ENCODE data around the gene KLHL6. TPM values are rescaled to one million over a fixed set of nuclear protein-coding genes. Genes with fewer than 3 reads are reported as not detected.
"Not testable (repeated sequence)": the region's sequence is repeated elsewhere in the genome, so short reads cannot be mapped to it uniquely, and the experiment has no call there.

KLHL6 gene
- total RNA-seq, 2 donors from 2014 or later = 16.9 to 19.3 TPM

DNA sequence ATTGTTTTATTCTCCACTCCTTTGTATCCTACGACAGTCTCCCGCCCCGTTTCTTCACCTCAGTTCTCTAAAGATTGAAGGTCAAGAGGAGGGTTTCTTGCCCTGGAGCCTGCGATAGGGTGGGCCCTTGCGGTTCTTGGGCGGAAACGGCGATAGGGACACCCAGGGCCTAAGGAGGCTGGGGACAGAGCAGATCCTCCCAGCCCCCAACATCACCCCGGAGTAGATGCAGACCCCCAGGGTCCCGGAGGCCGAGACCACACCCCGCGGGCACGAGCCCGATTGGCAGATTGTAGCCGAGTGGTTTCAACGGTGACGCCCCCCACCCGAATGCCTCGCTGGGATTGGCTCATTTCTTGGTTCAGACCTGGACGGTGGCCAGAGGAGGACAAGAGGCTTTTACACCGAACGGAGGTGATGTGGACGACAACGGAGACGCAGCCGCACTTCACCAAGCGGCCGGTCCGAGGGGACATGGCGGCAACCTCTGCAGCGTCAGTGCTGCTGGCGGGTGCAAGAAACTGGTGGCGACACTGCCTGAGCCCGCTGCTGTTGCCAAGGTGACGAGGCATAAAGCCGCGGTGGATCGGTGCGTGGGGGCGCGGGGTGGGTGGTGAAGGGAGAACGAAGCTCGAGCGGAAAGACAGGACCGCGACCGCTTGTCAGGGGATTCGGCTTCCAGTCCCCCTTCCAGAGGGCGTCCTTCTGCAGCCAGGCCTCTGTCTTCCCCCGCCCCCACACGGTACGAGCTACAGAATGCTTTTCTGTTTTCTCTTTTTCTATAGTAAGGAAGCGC lies 108.1 kb downstream of the KLHL6 start:
- peak overlapping the region; percentile 100 for H3K4me3 Mint-ChIP-seq
- H3K9me3 Mint-ChIP-seq = peaks cover 8% of the 10 kb centered on the region
- H3K36me3 Mint-ChIP-seq = peaks cover 12% of the 10 kb centered on the region
- peaks cover 9 to 10% of the 10 kb centered on the region in 2 donors for H3K27me3 Mint-ChIP-seq
- peak overlapping the region; percentile 82 to 94 for H3K27ac Mint-ChIP-seq
- ATAC-seq = peak; percentile 96 to 97
- peak; percentile 87 for DNase-seq (ENCODE audit: low spot score)
- H3K4me1 Mint-ChIP-seq (ENCODE audit: low read depth in 2 of 2) = peaks cover 24 to 25% of the 10 kb centered on the region in 2 donors

DNA sequence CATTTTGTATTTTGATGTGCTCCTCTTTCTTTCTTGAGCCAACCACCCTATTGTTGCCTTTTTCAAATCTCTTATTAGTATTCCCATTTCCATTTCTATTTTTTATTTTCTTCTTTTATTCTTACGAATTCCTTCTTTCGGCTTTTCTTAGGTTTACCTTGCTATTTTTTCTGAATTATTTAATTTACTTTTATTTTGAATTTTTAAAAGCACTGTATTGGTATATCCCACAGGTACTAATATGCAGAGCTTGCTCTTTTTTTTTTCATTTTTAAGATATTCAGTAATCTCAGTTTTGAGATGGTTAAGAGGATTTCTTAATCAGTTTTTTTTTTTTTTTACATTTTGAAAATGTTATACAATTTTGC lies 108.7 kb downstream of the KLHL6 start:
- Mint-ChIP-seq H3K36me3 (peaks cover 12% of the 10 kb centered on the region), H3K27ac (peak overlapping the region; percentile 82 to 94), H3K9me3 (peaks cover 8% of the 10 kb centered on the region), H3K4me3 (peak overlapping the region; percentile 100), H3K4me1 (ENCODE audit: low read depth in 2 of 2) (peaks cover 24 to 25% of the 10 kb centered on the region in 2 donors), H3K27me3 (peaks cover 9 to 10% of the 10 kb centered on the region in 2 donors)
- ATAC-seq (no peak), DNase-seq (ENCODE audit: low spot score) (no peak)

DNA sequence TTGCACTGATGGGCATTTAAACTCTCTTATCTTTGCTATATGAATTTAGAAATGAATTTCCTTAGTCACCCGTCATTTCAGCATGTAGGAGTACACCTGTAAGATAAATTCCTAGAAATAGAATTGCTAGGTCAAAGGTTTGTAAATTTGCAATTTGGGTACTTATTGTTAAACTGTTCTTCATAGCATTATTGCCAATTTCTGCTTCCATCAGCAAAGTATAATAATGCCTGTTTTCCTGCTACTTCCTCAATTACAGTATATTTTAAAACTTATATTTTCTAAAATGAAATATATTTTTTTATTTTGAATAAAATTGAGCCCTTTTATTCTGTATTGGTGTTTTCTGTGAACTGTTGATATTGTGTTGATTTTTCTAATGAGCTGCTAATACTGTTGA lies 110.8 kb downstream of the KLHL6 start:
- DNase-seq (ENCODE audit: low spot score) = no peak
- H3K36me3 Mint-ChIP-seq = peaks cover 12% of the 10 kb centered on the region
- ATAC-seq = no peak
- no peak overlapping the region for H3K27ac Mint-ChIP-seq
- H3K4me3 Mint-ChIP-seq = no peak overlapping the region
- peaks cover 8% of the 10 kb centered on the region for H3K9me3 Mint-ChIP-seq
- H3K4me1 Mint-ChIP-seq (ENCODE audit: low read depth in 2 of 2) = peaks cover 24 to 25% of the 10 kb centered on the region in 2 donors
- peaks cover 10 to 16% of the 10 kb centered on the region in 2 donors for H3K27me3 Mint-ChIP-seq

DNA sequence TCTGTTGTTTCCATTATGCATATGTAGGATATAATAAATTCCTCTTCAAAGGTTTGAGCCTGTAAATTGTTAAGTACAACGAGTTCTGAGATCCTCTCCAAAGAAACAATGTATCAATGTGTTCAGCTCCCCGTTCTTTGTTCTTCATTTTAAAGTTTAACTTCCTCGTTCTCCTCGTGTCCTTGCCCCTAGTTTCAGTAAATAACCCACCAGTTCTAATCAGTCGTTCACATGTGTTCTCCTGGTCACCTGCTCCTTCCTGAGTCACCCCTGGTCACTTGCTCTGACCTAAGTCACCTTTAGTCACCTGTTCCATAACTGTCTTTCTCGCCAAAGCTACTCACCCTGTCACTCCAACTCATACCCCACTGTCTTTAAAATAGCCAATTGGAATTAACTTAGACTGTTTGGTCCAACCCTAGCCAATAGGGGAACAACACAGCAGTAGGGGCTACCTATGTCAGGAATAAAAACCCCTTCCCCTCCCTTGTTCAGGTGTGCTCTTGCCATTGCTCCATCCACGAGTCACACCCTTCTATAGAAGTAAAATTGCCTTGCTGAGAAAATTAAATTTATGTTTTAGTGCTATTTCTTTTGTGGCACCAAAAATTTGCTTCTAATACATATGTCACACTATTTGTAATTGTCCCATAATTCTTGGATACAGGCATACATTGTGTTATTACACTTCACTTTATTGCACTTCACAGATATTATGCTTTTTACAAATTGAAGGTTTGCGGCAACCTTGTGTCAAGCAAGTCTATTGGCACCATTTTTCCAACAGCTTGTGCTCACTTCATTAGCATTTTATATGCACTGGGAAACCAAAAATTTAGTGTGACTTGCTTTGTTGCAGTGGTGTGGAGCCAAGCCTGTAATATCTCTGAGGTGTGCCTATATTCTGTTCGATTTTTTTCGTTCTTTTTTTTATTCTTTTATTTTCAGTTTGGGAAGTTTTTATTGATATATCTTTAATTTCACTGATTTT lies 111.8 kb downstream of the KLHL6 start:
- no peak overlapping the region for H3K27ac Mint-ChIP-seq
- ATAC-seq = no peak
- no peak overlapping the region for H3K4me3 Mint-ChIP-seq
- peaks cover 16 to 19% of the 10 kb centered on the region in 2 donors for H3K4me1 Mint-ChIP-seq (ENCODE audit: low read depth in 2 of 2)
- H3K27me3 Mint-ChIP-seq = peaks cover 10 to 16% of the 10 kb centered on the region in 2 donors
- no peak for DNase-seq (ENCODE audit: low spot score)
- H3K36me3 Mint-ChIP-seq = peaks cover 12% of the 10 kb centered on the region
- H3K9me3 Mint-ChIP-seq = peaks cover 8% of the 10 kb centered on the region

DNA sequence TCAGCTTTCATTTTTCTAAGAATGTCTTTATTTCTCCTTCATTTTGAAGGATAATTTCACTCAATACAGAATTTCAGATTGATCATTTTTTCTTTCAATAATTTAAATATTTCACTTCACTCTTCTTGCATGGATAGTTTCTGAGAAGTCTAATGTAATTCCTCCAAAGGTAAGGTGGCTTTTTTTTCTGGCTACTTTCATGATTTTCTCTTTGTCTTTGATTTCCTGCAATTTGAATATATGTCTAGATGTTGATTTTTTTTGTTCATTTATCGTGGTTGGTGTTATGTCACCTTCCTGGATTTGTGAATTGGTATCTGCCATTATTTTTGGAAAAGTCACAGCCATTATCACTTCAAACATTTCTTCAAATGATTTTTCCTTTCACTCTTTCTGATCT lies 112.5 kb downstream of the KLHL6 start:
- Mint-ChIP-seq H3K27ac (no peak overlapping the region), H3K27me3 (peaks cover 10 to 16% of the 10 kb centered on the region in 2 donors), H3K4me3 (no peak overlapping the region), H3K4me1 (ENCODE audit: low read depth in 2 of 2) (peaks cover 11 to 12% of the 10 kb centered on the region in 2 donors), H3K9me3 (peaks cover 8% of the 10 kb centered on the region), H3K36me3 (peaks cover 12% of the 10 kb centered on the region)
- no peak for DNase-seq (ENCODE audit: low spot score)
- ATAC-seq = no peak

DNA sequence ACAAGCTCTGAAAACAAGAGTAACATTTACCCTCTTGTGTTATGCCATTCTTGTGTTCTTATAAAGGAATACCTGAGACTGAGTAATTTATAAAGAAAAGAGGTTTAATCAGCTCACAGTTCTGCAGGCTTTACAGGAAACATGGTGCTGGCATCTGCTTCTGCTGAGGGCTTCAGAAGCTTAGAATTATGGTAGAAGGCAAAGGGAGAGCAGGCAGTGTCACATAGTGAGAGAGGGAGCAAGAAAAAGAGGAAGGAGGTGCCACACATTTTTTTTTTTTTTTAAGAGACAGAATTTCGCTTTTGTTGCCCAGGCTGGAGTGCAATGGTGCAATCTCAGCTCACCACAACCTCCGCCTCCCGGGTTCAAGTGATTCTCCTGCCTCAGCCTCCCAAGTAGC lies 115.0 kb downstream of the KLHL6 start:
- Mint-ChIP-seq H3K36me3 (peaks cover 12% of the 10 kb centered on the region), H3K27me3 (peaks cover 10 to 19% of the 10 kb centered on the region in 2 donors)
- not testable (repeated sequence) for H3K4me3 Mint-ChIP-seq; H3K27ac Mint-ChIP-seq; ATAC-seq; DNase-seq (ENCODE audit: low spot score); H3K9me3 Mint-ChIP-seq; H3K4me1 Mint-ChIP-seq (ENCODE audit: low read depth in 2 of 2)

DNA sequence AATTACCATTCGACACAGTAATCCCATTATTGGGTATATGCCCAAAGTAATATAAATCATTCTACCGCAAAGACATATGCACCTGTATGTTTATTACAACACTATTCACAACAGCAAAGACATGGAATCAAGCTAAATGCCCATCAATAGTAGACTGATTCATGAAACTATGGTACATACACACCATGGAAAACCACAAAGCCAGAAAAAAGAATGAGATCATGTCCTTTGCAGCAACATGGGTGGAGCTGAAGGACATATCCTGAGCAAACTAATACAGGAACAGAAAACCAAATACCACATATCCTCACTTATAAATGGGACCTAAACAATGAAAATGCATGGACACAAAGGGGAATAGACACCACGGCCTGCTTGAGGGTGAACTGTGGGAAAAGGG lies 116.0 kb downstream of the KLHL6 start:
- Mint-ChIP-seq H3K27me3 (peaks cover 10 to 17% of the 10 kb centered on the region in 2 donors), H3K9me3 (peaks cover 8% of the 10 kb centered on the region), H3K36me3 (peaks cover 12% of the 10 kb centered on the region), H3K4me3 (no peak overlapping the region), H3K27ac (no peak overlapping the region), H3K4me1 (ENCODE audit: low read depth in 2 of 2) (no peaks in the 10 kb centered on the region)
- ATAC-seq (no peak), DNase-seq (ENCODE audit: low spot score) (no peak)

DNA sequence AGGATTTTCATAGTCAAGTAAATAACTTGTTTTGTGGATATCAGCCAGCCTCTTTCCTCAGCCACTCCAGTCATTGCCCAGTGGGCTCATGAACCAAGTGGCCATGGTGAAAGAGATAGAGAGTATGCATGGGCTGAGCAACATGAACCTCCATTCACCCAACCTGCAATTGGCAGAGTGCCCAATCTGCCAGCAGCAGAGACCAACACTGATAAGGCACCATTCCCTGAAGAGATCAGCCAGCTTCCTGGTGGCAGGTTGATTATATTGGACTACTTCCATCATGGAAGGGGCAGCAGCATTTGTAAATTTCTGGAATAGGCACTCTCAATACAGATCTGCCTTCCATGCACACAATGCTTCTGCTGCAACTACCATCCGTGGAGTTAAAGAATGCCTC lies 116.8 kb downstream of the KLHL6 start:
- H3K27ac Mint-ChIP-seq = no peak overlapping the region
- no peaks in the 10 kb centered on the region for H3K4me1 Mint-ChIP-seq (ENCODE audit: low read depth in 2 of 2)
- ATAC-seq = no peak
- no peak for DNase-seq (ENCODE audit: low spot score)
- peaks cover 9% of the 10 kb centered on the region for H3K36me3 Mint-ChIP-seq
- H3K9me3 Mint-ChIP-seq = peaks cover 8% of the 10 kb centered on the region
- no peak overlapping the region for H3K4me3 Mint-ChIP-seq
- H3K27me3 Mint-ChIP-seq = peaks cover 10 to 17% of the 10 kb centered on the region in 2 donors

DNA sequence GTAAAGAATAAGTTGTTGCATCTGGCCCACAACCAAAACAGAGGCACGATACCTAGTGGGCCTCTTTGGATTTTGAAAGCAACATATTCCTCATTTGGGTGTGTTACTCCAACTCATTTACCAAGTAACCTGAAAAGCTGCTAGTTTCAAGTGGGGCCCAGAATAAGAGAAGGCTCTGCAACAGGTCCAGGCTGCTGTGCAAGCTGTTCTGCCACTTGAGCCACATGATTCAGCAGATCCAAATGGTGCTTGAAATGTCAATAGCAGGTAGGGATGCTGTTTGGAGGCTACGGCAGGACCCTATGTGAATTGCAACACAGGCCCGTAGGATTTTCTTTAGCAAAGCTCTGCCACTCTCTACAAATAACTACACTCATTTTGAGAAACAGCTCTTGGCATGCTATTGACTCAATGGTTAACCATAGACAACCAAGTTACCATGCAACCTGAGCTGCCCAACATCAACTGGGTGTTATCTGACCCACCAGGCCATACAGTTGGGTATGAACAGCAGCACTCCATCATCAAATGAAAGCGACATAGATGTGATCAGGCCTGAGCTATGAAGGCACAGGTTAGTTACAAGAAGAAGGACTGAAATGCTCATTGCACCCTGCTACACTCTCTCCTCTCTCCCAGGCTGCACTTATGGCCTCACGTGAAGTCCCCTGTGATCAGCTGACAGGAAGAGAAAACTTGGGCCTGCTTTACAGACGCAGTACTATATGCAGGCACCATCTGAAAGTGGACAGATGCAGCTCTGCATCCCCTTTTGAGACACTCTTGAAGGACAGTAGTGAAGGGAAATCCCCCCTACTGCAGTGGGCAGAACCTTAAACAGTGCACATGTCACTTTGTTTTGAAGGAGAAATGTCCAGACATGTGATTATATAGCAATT lies 117.6 kb downstream of the KLHL6 start:
- no peak overlapping the region for H3K27ac Mint-ChIP-seq
- peaks cover 0 to 3% of the 10 kb centered on the region in 2 donors for H3K4me1 Mint-ChIP-seq (ENCODE audit: low read depth in 2 of 2)
- no peak overlapping the region for H3K4me3 Mint-ChIP-seq
- H3K36me3 Mint-ChIP-seq = peaks cover under 1% of the 10 kb centered on the region
- ATAC-seq = peak in 1 of 2 donors; percentile 47
- no peaks in the 10 kb centered on the region for H3K9me3 Mint-ChIP-seq
- no peak for DNase-seq (ENCODE audit: low spot score)
- peaks cover 1 to 14% of the 10 kb centered on the region in 2 donors for H3K27me3 Mint-ChIP-seq

Other genes starting within 250 kb of the KLHL6 start
- 1 to 10 TPM; 3.0 to 3.3 TPM for gene MCF2L2, start 127.1 kb downstream of the KLHL6 start, total RNA-seq
- 10 to 100 TPM in 1 of 2 donors, 1 to 10 TPM in 1; 9.8 to 14.9 TPM for gene KLHL24, start 79.9 kb upstream of the KLHL6 start, total RNA-seq
- 10 to 100 TPM; 51.1 to 66.1 TPM for gene YEATS2, start 142.1 kb upstream of the KLHL6 start, total RNA-seq